ENCODE data around the gene XPNPEP2. TPM values are rescaled to one million over a fixed set of nuclear protein-coding genes. Genes with fewer than 3 reads are reported as not detected.

XPNPEP2 gene
- polyA plus RNA-seq, 1 of the 3 experiments (the other 2 are of a cell fraction): 0.21 TPM

GRCh38 chrX:129749069-129749468, 10.3 kb downstream of the XPNPEP2 start (continued):
- TF ChIP-seq PBX3 (IDR thresholded peaks at IDR 0.05) (no peak), GABPA (IDR thresholded peaks at IDR 0.05; ENCODE audit: low read depth) (no peak), TEAD4 (IDR thresholded peaks at IDR 0.05; ENCODE audit: borderline replicate concordance, insufficient read depth) (no peak)

- Histone ChIP-seq H3K9me3 (no peaks in the 10 kb centered on the region), H3K27ac (ENCODE audit: low read depth in 2 of 2, low read length in 1 of 2) (no peak overlapping the region), H4K20me1 (ENCODE audit: insufficient read depth) (no peaks in the 10 kb centered on the region), H2AFZ (ENCODE audit: low read depth) (no peak overlapping the region), H3K4me2 (no peak overlapping the region), H3K36me3 (replicated peaks in 1 of 2; ENCODE audit: control insufficient read depth in 1 of 2, insufficient read depth in 2 of 2, low read length in 1 of 2) (no peaks in the 10 kb centered on the region), H3K4me1 (ENCODE audit: control insufficient read depth in 1 of 2, insufficient read depth in 2 of 2, low read depth in 1 of 2, low read length in 1 of 2) (no peaks in the 10 kb centered on the region), H3K9ac (no peak overlapping the region), H3F3A (replicated peaks; ENCODE audit: insufficient read depth) (no peaks in the 10 kb centered on the region), H3K27me3 (ENCODE audit: insufficient read depth) (peaks cover 36% of the 10 kb centered on the region; the same call in 1 of the 2 replicates), H3K9me2 (no peaks in the 10 kb centered on the region), H3K4me3 (ENCODE audit: low read depth in 2 of 2, low read length in 1 of 2) (no peak overlapping the region), H3K79me2 (ENCODE audit: insufficient read depth) (no peaks in the 10 kb centered on the region)
- ChIA-PET POLR2A (interaction anchor here (0.6 kb wide), 1 partner anchor 11 kb away, joined by 3 read pairs; no protein-coding TSS in a partner anchor), CTCF (interaction anchor here (1.1 to 1.4 kb wide), 2 partner anchors 25 to 150 kb away, joined by 3 read pairs; no protein-coding TSS in a partner anchor)
- WGBS (ENCODE audit: low lambda C conversion rate): 21% methylated on average over 8 of the region's 8 CpGs
- TF ChIP-seq YY1 (IDR thresholded peaks at IDR 0.05; ENCODE audit: low read depth): no peak
- no peak for TF ChIP-seq SIN3A (IDR thresholded peaks at IDR 0.05; ENCODE audit: borderline replicate concordance, low read depth, low read length)
- TF ChIP-seq IRF3 (IDR thresholded peaks at IDR 0.05; ENCODE audit: low read depth, low read length): no peak
- no peak for TF ChIP-seq POLR2AphosphoS5 (IDR thresholded peaks at IDR 0.05; ENCODE audit: low read depth, low read length)
- no peak for TF ChIP-seq NRF1 (IDR thresholded peaks at IDR 0.05; ENCODE audit: low read depth, low read length)
- no peak for TF ChIP-seq MAX (IDR thresholded peaks at IDR 0.05; ENCODE audit: low read depth)
- TF ChIP-seq FOXM1 (IDR thresholded peaks at IDR 0.05; ENCODE audit: low read depth): no peak
- TF ChIP-seq RCOR1 (IDR thresholded peaks at IDR 0.05; ENCODE audit: low read length): no peak
- no peak for TF ChIP-seq USF2 (IDR thresholded peaks at IDR 0.05; ENCODE audit: borderline replicate concordance, low read depth, low read length)
- TF ChIP-seq ELF1 (IDR thresholded peaks at IDR 0.05): no peak
- no peak for TF ChIP-seq FOSL2 (IDR thresholded peaks at IDR 0.05; ENCODE audit: borderline replicate concordance, low read depth)
- TF ChIP-seq CTCF (IDR thresholded peaks at IDR 0.05): no peak
- no peak for TF ChIP-seq EZH2phosphoT487 (IDR thresholded peaks at IDR 0.05; ENCODE audit: borderline replicate concordance, low read depth)
- TF ChIP-seq RAD21 (IDR thresholded peaks at IDR 0.05; ENCODE audit: low read length): no peak
- no peak for TF ChIP-seq MEF2A (IDR thresholded peaks at IDR 0.05; ENCODE audit: borderline replicate concordance, low read depth)
- TF ChIP-seq PBX3 (IDR thresholded peaks at IDR 0.05): no peak
- no peak for TF ChIP-seq GATA2 (CRISPR knock-in tag; IDR thresholded peaks at IDR 0.05)
- TF ChIP-seq EP300 (IDR thresholded peaks at IDR 0.05; ENCODE audit: borderline replicate concordance in 1 of 2, low read depth in 1 of 2, low read length in 1 of 2): no peak
- no peak for TF ChIP-seq MXI1 (IDR thresholded peaks at IDR 0.05; ENCODE audit: low read depth, low read length)
- no peak for TF ChIP-seq ZBTB33 (IDR thresholded peaks at IDR 0.05; ENCODE audit: borderline replicate concordance, low read depth)
- DNase-seq: no peak
These were observed 12.2 kb downstream of the XPNPEP2 start for GRCh38 chrX:129750971-129751370.

Data from SK-N-SH (cell line).